ENCODE results near the gene TMEM255B. TPM values are rescaled to one million over a fixed set of nuclear protein-coding genes. Genes with fewer than 3 reads are reported as not detected.

TMEM255B gene
- total RNA-seq, 1 donor from 2014 or later = 8.4 TPM

GRCh38 chr13:113783966-113784644 lies 25.1 kb downstream of the TMEM255B start:
- Histone ChIP-seq H3K27me3 (ENCODE audit: insufficient read depth, low read length) (peaks cover 16% of the 10 kb centered on the region), H3K27ac (ENCODE audit: low read depth, low read length) (no peak overlapping the region), H3K4me3 (ENCODE audit: insufficient read depth, low read depth, low read length) (no peak overlapping the region), H4K20me1 (ENCODE audit: insufficient read depth, low read length) (no peaks in the 10 kb centered on the region), H2AFZ (ENCODE audit: low read depth, low read length) (no peak overlapping the region), H3K9me3 (ENCODE audit: insufficient read depth, low read depth, low read length) (peaks cover 3% of the 10 kb centered on the region), H3K9ac (ENCODE audit: low read length) (no peak overlapping the region), H3K79me2 (ENCODE audit: insufficient read depth, low read length) (no peaks in the 10 kb centered on the region), H3K4me1 (ENCODE audit: insufficient read depth, low read length) (peaks cover 12% of the 10 kb centered on the region), H3K36me3 (ENCODE audit: insufficient read depth, low read length) (no peaks in the 10 kb centered on the region), H3K4me2 (ENCODE audit: low read length) (peak overlapping the region; percentile 31)
- H3K4me3 Mint-ChIP-seq (ENCODE audit: unreplicated experiment) = no peak overlapping the region
- H3K36me3 Mint-ChIP-seq (ENCODE audit: low read depth, unreplicated experiment) = peaks cover 6% of the 10 kb centered on the region
- DNase-seq (ENCODE audit: low read depth) = no peak
- no peak for FAIRE-seq
- peaks cover 24% of the 10 kb centered on the region for H3K27me3 Mint-ChIP-seq (ENCODE audit: low read depth, unreplicated experiment)
- H3K4me1 Mint-ChIP-seq (ENCODE audit: low read depth, unreplicated experiment) = peaks cover 13% of the 10 kb centered on the region
- TF ChIP-seq EZH2 (IDR thresholded peaks at IDR 0.05; ENCODE audit: insufficient read depth, low read length) (no peak), CTCF (IDR thresholded peaks at IDR 0.05; ENCODE audit: insufficient read depth, low read depth, low read length) (no peak)
- no peak overlapping the region for H3K27ac Mint-ChIP-seq (ENCODE audit: unreplicated experiment)
- H3K9me3 Mint-ChIP-seq (ENCODE audit: unreplicated experiment) = peaks cover 3% of the 10 kb centered on the region

GRCh38 chr13:113784645-113785024 lies 25.6 kb downstream of the TMEM255B start:
- Histone ChIP-seq H3K79me2 (ENCODE audit: insufficient read depth, low read length) (no peaks in the 10 kb centered on the region), H3K36me3 (ENCODE audit: insufficient read depth, low read length) (no peaks in the 10 kb centered on the region), H3K4me3 (ENCODE audit: insufficient read depth, low read depth, low read length) (no peak overlapping the region), H3K9me3 (ENCODE audit: insufficient read depth, low read depth, low read length) (peaks cover 3% of the 10 kb centered on the region), H3K9ac (ENCODE audit: low read length) (no peak overlapping the region), H3K4me1 (ENCODE audit: insufficient read depth, low read length) (peaks cover 12% of the 10 kb centered on the region), H2AFZ (ENCODE audit: low read depth, low read length) (no peak overlapping the region), H3K27me3 (ENCODE audit: insufficient read depth, low read length) (peaks cover 14% of the 10 kb centered on the region), H3K27ac (ENCODE audit: low read depth, low read length) (peak overlapping the region; percentile 57), H4K20me1 (ENCODE audit: insufficient read depth, low read length) (no peaks in the 10 kb centered on the region), H3K4me2 (ENCODE audit: low read length) (peak overlapping the region; percentile 31)
- TF ChIP-seq EZH2 (IDR thresholded peaks at IDR 0.05; ENCODE audit: insufficient read depth, low read length) = no peak
- no peak for TF ChIP-seq CTCF (IDR thresholded peaks at IDR 0.05; ENCODE audit: insufficient read depth, low read depth, low read length)
- no peak for FAIRE-seq
- Mint-ChIP-seq H3K4me1 (ENCODE audit: low read depth, unreplicated experiment) (peaks cover 15% of the 10 kb centered on the region), H3K9me3 (ENCODE audit: unreplicated experiment) (peaks cover 3% of the 10 kb centered on the region), H3K36me3 (ENCODE audit: low read depth, unreplicated experiment) (peaks cover 6% of the 10 kb centered on the region), H3K27me3 (ENCODE audit: low read depth, unreplicated experiment) (peaks cover 24% of the 10 kb centered on the region), H3K4me3 (ENCODE audit: unreplicated experiment) (no peak overlapping the region), H3K27ac (ENCODE audit: unreplicated experiment) (peak overlapping the region; percentile 21)
- no peak for DNase-seq (ENCODE audit: low read depth)
